ENCODE data around the gene CCDC110. TPM values are rescaled to one million over a fixed set of nuclear protein-coding genes. Genes with fewer than 3 reads are reported as not detected.

Gene CCDC110
- total and polyA plus RNA-seq, 9 of the 15 experiments (the other 6 are each of a cell fraction or from before 2014, with no cell fraction given): 0.04 to 0.35 (median 0.07) TPM; not detected in 4

- TF ChIP-seq STAT5A (IDR thresholded peaks at IDR 0.05; ENCODE audit: borderline replicate concordance, low read length): no peak
- peak; percentile 100 for TF ChIP-seq PRDM10 (IDR thresholded peaks at IDR 0.05; ENCODE audit: partially characterized antibody)
- TF ChIP-seq NELFE (IDR thresholded peaks at IDR 0.05; ENCODE audit: insufficient read depth, insufficient read length): no peak
- TF ChIP-seq GABPB1 (CRISPR knock-in tag; IDR thresholded peaks at IDR 0.05): no peak
- peak; percentile 69 for TF ChIP-seq TBP (optimal IDR thresholded peaks at IDR 0.05; ENCODE audit: low read depth, low read length)
- TF ChIP-seq KDM4B (IDR thresholded peaks at IDR 0.05; ENCODE audit: borderline replicate concordance in 2 of 2, low read depth in 1 of 2): 0 out of 4 replicates have a peak, but pooled peaks of 1 of the 2 experiments have one; percentile 89
- TF ChIP-seq RBM34 (IDR thresholded peaks at IDR 0.05; ENCODE audit: borderline replicate concordance, insufficient read depth, low read length): no peak
- peak; percentile 97 for TF ChIP-seq CREB1 (IDR thresholded peaks at IDR 0.05)
- TF ChIP-seq CREB1 (CRISPR knock-in tag; IDR thresholded peaks at IDR 0.05): peak; percentile 98
- TF ChIP-seq ZNF165 (CRISPR knock-in tag; IDR thresholded peaks at IDR 0.05; ENCODE audit: borderline replicate concordance): no peak
- no peak for TF ChIP-seq CREB5 (CRISPR knock-in tag; IDR thresholded peaks at IDR 0.05)
- no peak for TF ChIP-seq CBFA2T2 (conservative IDR thresholded peaks at IDR 0.05)
- TF ChIP-seq ZNF696 (CRISPR knock-in tag; conservative IDR thresholded peaks at IDR 0.05): no peak
- no peak for TF ChIP-seq BRD9 (IDR thresholded peaks at IDR 0.05; ENCODE audit: low read depth, partially characterized antibody)
- TF ChIP-seq ZNF609 (CRISPR knock-in tag; IDR thresholded peaks at IDR 0.05; ENCODE audit: borderline replicate concordance): no peak
- no peak for TF ChIP-seq YBX1 (IDR thresholded peaks at IDR 0.05)
- TF ChIP-seq FOS (IDR thresholded peaks at IDR 0.05; ENCODE audit: extremely low read depth, insufficient read length): no peak
- TF ChIP-seq KDM2B (CRISPR knock-in tag; IDR thresholded peaks at IDR 0.05): 0 out of 2 replicates have a peak, but pooled peaks have one; percentile 8
- no peak for TF ChIP-seq TCFL5 (CRISPR knock-in tag; conservative IDR thresholded peaks at IDR 0.05)
Observed at GRCh38 chr4:185425647-185426352, 45.7 kb downstream of the CCDC110 start, which contains the start of gene UFSP2 (continued).

All from K562 (cell line).